Breast epithelium (tissue), 4 donors: ENCODE results near the gene FANCC. TPM values are rescaled to one million over a fixed set of nuclear protein-coding genes. Genes with fewer than 3 reads are reported as not detected.

Source experiments
- DNase-seq, 2 donors: peaks; one replicate each; pipeline ENCODE4 v3.0.0-alpha.2; 2019; ENCODE audit warnings: low spot score in 2 of 2
- H3K27ac ChIP-seq, 2 donors: fragments of 200-600 bp; sonication (generic) in 1 of 2; one replicate each; pipeline ENCODE4 v1.5.1; 2016 to 2019; ENCODE audit warnings: mild to moderate bottlenecking in 1 of 2
- H3K27me3 ChIP-seq, 2 donors: fragments of 200-600 bp; sonication (generic) in 1 of 2; one replicate each; pipeline versions ENCODE4 v1.5.1 to v1.6.0; 2017 to 2019; ENCODE audit warnings: control low read depth in 1 of 2, mild to moderate bottlenecking in 1 of 2
- H3K36me3 ChIP-seq: fragments of 200-600 bp; one replicate; pipeline ENCODE4 v1.5.1; 2019
- H3K4me1 ChIP-seq, 2 donors: fragments of 200-600 bp; sonication (generic); one replicate each; pipeline ENCODE4 v1.5.1; 2016 to 2019; ENCODE audit warnings: control low read depth in 1 of 2
- H3K4me3 ChIP-seq, 3 donors: fragments of 200-600 bp; sonication (generic); 1 replicate in 2 of 3; 2 replicates in 1 of 3; pipeline ENCODE4 v1.5.1; 2016 to 2019; ENCODE audit warnings: mild to moderate bottlenecking in 3 of 3, moderate library complexity in 2 of 3
- H3K9me3 ChIP-seq, 2 donors: fragments of 200-600 bp; sonication (generic) in 1 of 2; one replicate each; pipeline ENCODE4 v1.5.1; 2016 to 2019; ENCODE audit warnings: control low read depth in 1 of 2
- CTCF ChIP-seq, 3 donors: fragments of 450-650 bp; IDR thresholded peaks; one replicate each; pipeline ENCODE4 v1.5.1; 2016 to 2017; ENCODE audit warnings: antibody characterized with exemption in 3 of 3, mild to moderate bottlenecking in 3 of 3, moderate library complexity in 3 of 3
- POLR2A ChIP-seq: fragments of 450-650 bp; IDR thresholded peaks from one replicate; pipeline ENCODE4 v1.6.1; 2016; ENCODE audit warnings: antibody characterized with exemption, mild to moderate bottlenecking, moderate library complexity
- POLR2AphosphoS5 ChIP-seq, 3 donors: sonication (generic); formaldehyde crosslinking; IDR thresholded peaks; one replicate each; pipeline ENCODE4 v1.6.1; 2017; ENCODE audit warnings: antibody characterized with exemption in 3 of 3
- intact Hi-C: fragments of 100-400 bp; cut with DNase I; formaldehyde crosslinking; loops from one replicate; pipeline ENCODE4 v1.15.1; 2023; ENCODE audit warnings: low total_unique reads
- total RNA-seq, 3 donors: library from RNA; depleted of rRNA; stranded (reverse); fragments of >200 nt; gene quantifications; one replicate each; pipeline ENCODE4 v1.1.0, GENCODE V29; 2016

FANCC gene
- total RNA-seq, 3 donors from 2014 or later = 4.2 to 11.4 (median 9.2) TPM

DNA sequence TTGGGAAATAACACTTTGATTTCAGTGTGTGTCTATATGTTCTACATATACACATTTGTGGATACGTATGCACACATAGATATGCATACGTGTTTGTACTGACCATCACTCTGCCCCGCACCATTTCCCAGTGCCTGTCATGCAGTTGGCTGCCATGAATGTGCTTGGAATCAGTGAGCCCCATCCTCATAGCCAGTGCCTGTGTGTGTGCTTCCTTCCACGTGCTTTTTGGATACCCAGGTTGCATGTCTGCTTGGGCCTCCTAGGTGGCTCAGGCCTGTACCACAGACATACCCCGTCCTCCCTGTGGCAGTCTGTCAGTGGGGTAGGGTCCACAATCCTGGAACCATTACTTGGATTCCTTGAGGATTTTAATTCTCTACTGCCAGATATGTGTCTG lies 243.6 kb downstream of the FANCC start:
- no peak for TF ChIP-seq CTCF (IDR thresholded peaks at IDR 0.05)
- TF ChIP-seq POLR2A = no peak
- TF ChIP-seq POLR2AphosphoS5 (IDR thresholded peaks at IDR 0.05) = no peak
- Histone ChIP-seq H3K27me3 (no peaks in the 10 kb centered on the region), H3K27ac (no peak overlapping the region), H3K4me3 (no peak overlapping the region), H3K4me1 (peaks cover 0 to 8% of the 10 kb centered on the region in 2 donors), H3K36me3 (no peaks in the 10 kb centered on the region), H3K9me3 (no peaks in the 10 kb centered on the region)
- intact Hi-C loops = no loop called here
- DNase-seq = no peak

- H3K27ac ChIP-seq = no peak overlapping the region
- no peak overlapping the region for H3K4me3 ChIP-seq
- intact Hi-C loops = no loop called here
- no peaks in the 10 kb centered on the region for H3K27me3 ChIP-seq
- TF ChIP-seq CTCF (IDR thresholded peaks at IDR 0.05) (no peak), POLR2AphosphoS5 (IDR thresholded peaks at IDR 0.05) (no peak), POLR2A (no peak)
- no peaks in the 10 kb centered on the region for H3K4me1 ChIP-seq
- H3K9me3 ChIP-seq = no peaks in the 10 kb centered on the region
- no peaks in the 10 kb centered on the region for H3K36me3 ChIP-seq
- peak in 1 of 2 donors; percentile 8 for DNase-seq
Measured at GRCh38 chr9:95073042-95073607, 244.4 kb downstream of the FANCC start.

DNA sequence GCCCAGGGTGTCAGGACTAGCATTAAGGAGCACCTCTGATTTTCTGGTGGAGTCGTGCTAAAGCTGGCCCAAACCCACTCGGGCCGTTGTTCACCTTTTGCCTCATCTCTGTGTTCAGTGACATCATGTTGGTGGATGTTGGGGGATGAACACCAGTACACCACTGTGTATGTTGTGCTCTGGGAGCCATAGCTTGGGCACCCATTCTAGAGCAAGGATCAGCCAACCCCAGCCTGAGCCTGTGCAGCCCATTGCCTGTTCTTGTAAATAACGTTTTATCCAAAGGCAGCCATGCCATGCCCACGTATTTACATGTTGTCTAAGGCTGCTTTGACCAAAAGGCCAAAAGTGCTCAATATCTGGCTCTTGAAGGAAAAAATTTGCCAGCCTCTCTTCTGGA lies 245.6 kb downstream of the FANCC start:
- H3K4me1 ChIP-seq = no peaks in the 10 kb centered on the region
- H3K27ac ChIP-seq = no peak overlapping the region
- no peaks in the 10 kb centered on the region for H3K9me3 ChIP-seq
- TF ChIP-seq POLR2AphosphoS5 (IDR thresholded peaks at IDR 0.05) (no peak), POLR2A (no peak), CTCF (IDR thresholded peaks at IDR 0.05) (no peak)
- no peaks in the 10 kb centered on the region for H3K36me3 ChIP-seq
- intact Hi-C loops = no loop called here
- H3K27me3 ChIP-seq = no peaks in the 10 kb centered on the region
- peak in 1 of 2 donors; percentile 12 for DNase-seq
- H3K4me3 ChIP-seq = no peak overlapping the region

DNA sequence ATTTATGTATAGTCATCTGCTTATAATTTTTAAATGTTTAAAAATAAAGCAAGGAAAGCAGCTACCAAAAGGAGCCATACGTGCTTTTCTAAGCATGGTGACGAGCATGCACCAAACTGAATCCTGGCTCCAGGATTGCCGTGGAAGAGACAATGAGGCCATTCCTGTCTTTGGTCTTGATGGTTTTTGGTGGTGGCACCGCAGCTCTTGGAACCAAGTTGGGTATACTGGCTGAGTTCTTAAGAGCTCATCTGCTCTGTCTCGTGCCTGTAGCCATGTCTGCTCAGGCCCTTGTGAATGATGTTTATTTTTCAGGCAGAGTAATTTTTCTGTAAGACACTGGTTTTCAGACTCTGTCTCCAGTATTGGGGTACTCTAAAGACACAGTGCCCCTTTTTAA lies 246.1 kb downstream of the FANCC start:
- H3K4me3 ChIP-seq = no peak overlapping the region
- no peaks in the 10 kb centered on the region for H3K36me3 ChIP-seq
- H3K4me1 ChIP-seq = no peaks in the 10 kb centered on the region
- DNase-seq = no peak
- H3K27ac ChIP-seq = no peak overlapping the region
- intact Hi-C loops = no loop called here
- H3K9me3 ChIP-seq = no peaks in the 10 kb centered on the region
- TF ChIP-seq POLR2A (no peak), CTCF (IDR thresholded peaks at IDR 0.05) (no peak), POLR2AphosphoS5 (IDR thresholded peaks at IDR 0.05) (no peak)
- no peaks in the 10 kb centered on the region for H3K27me3 ChIP-seq

DNA sequence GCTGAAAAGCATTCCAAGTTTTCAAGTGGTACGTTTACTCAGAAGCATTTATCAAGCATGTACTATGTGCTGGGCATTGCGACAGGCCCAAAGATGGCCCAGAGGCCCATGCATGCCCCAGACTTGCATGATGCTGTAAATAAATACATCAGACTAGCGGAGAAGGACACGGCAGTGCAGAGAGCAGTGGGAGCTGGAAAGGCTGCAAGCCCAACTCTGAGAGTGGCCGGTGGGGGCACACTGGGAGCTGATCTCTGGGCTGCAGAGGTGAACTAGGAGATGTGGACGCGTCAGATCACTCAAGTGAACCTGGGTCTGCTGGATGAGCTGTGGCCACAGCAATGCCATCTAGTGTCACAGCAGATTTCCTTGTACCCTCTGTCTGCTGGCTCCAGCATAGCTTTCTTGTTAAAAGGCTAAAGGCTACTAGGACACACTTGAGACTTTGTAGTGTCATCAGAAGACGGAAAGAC lies 246.9 kb downstream of the FANCC start:
- Histone ChIP-seq H3K4me1 (no peaks in the 10 kb centered on the region), H3K9me3 (no peaks in the 10 kb centered on the region), H3K4me3 (no peak overlapping the region), H3K36me3 (no peaks in the 10 kb centered on the region), H3K27me3 (no peaks in the 10 kb centered on the region), H3K27ac (no peak overlapping the region)
- intact Hi-C loops = no loop called here
- TF ChIP-seq CTCF (IDR thresholded peaks at IDR 0.05) (no peak), POLR2A (no peak), POLR2AphosphoS5 (IDR thresholded peaks at IDR 0.05) (no peak)
- no peak for DNase-seq
